ENCODE data around the gene LRMDA.

GRCh38 chr10:76082956-76083355, 651.5 kb downstream of the LRMDA start:
- no peak for TF ChIP-seq CTCF (IDR thresholded peaks at IDR 0.05)
- TF ChIP-seq POLR2A (IDR thresholded peaks at IDR 0.05), result no peak

All from body of pancreas (tissue), 4 donors.